HFF-Myc (cell line): Measurements from ENCODE around the gene MICB.

Experiments used
- DNase-seq: peaks from one replicate; pipeline ENCODE4 v3.0.0-alpha.2; 2011; ENCODE audit warnings: low read depth; ENCODE audit errors: extremely low read depth
- H3K4me3 ChIP-seq: replicated peaks from 2 replicates; pipeline ENCODE4 v1.5.1; 2011; ENCODE audit warnings: low read depth, mild to moderate bottlenecking, control low read depth, low read length
- TF ChIP-seq, protein P1 (sequence below): IDR thresholded peaks from 2 replicates; pipeline ENCODE4 v1.5.1; 2012; ENCODE audit warnings: mild to moderate bottlenecking, low read depth, low read length, control low read depth; ENCODE audit errors: missing control alignments

MICB gene

GRCh38 chr6:31462026-31462963, 35.6 kb upstream of the MICB start:
- TF ChIP-seq, protein P1, sequence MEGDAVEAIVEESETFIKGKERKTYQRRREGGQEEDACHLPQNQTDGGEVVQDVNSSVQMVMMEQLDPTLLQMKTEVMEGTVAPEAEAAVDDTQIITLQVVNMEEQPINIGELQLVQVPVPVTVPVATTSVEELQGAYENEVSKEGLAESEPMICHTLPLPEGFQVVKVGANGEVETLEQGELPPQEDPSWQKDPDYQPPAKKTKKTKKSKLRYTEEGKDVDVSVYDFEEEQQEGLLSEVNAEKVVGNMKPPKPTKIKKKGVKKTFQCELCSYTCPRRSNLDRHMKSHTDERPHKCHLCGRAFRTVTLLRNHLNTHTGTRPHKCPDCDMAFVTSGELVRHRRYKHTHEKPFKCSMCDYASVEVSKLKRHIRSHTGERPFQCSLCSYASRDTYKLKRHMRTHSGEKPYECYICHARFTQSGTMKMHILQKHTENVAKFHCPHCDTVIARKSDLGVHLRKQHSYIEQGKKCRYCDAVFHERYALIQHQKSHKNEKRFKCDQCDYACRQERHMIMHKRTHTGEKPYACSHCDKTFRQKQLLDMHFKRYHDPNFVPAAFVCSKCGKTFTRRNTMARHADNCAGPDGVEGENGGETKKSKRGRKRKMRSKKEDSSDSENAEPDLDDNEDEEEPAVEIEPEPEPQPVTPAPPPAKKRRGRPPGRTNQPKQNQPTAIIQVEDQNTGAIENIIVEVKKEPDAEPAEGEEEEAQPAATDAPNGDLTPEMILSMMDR = no peak
- no peak for DNase-seq
- H3K4me3 ChIP-seq = no peak overlapping the region

DNA sequence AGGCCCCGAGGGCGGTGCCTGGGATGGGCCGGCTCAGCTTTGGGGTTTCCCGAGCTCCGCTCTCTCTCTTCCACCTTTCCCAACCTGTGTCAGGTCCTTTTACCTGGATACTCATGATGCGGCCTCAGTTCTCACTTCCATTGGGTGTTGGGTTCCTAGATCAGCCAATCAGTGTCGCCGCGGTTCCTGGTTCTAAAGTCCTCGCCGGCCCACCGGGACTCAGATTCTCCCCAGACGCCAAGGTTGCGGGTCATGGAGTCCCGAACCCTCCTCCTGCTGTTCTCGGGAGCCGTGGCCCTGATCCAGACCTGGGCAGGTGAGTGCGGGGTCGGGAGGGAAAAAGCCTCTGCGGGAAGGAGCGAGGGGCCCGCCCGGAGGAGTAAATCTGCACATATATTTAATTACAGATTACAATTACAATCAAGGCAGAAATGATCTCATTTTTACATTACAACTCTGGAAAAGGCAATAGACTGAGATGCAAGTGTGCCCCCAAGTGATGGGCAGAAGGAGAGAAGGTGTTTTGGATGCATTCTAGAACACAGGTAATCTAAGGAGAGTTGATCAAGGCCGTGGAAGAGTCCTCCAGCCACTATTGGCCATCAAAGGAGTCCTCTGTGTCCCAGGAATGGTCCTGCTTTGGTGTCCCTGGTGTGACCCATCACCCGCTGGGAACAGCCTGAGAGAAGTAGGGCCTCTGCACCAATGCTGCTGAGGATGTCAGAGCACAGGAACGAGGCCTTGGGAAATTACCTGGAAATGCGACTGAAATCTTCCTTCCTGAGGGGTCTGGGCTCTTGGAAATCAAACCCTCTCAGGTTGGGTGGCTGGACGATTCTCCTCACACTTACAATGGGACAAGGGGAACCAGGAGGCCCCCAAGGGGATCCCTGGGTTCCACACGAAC, 34.7 kb upstream of the MICB start:
- no peak overlapping the region for H3K4me3 ChIP-seq
- TF ChIP-seq, protein P1 = no peak
- DNase-seq = no peak

GRCh38 chr6:31464252-31465184, 33.4 kb upstream of the MICB start:
- no peak for DNase-seq
- no peak overlapping the region for H3K4me3 ChIP-seq
- TF ChIP-seq, protein P1 = no peak

GRCh38 chr6:31465185-31465536, 32.8 kb upstream of the MICB start:
- H3K4me3 ChIP-seq = no peak overlapping the region
- DNase-seq = no peak
- TF ChIP-seq, protein P1 = no peak

DNA sequence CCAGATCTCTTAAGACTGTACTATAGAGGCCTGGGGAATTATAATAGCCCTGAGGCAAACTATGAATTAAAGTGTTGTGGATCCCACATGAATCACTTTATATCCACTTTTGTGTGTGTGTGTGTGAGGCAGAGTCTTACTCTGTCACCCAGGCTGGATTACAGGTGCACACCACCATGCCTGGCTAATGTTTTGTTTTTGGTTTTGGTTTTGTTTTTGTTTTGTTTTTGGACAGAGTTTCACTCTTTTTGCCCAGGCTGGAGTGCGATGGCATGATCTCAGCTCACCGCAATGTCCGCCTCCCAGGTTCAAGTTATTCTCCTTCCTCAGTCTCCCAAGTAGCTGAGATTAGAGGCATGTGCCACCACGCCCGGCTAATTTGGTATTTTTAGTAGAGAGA, 32.2 kb upstream of the MICB start:
- H3K4me3 ChIP-seq = no peak overlapping the region
- DNase-seq = no peak
- TF ChIP-seq, protein P1 = no peak

DNA sequence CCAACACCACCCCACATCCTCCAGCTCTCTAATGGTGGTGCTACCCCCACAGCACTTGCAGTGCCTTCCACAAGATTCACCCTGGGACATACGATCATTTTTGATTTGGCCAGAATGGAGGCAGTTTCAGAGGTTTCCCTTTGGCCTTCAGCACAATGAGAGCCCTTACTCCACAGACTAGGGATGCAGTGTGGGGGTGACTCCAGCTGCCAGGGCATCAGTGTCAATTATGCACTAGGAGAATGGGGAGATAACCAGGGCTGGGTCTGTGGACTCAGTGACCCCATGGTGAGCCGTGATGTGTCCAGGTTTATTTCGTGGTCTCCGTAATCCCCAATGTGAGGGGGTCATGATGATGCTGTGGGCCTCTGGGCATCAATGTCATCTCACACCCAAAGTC, 31.5 kb upstream of the MICB start:
- no peak overlapping the region for H3K4me3 ChIP-seq
- TF ChIP-seq, protein P1 = no peak
- DNase-seq = no peak
